Calu3 (cell line): ENCODE measurements around the gene PNPLA2. TPM values are rescaled to one million over a fixed set of nuclear protein-coding genes. Genes with fewer than 3 reads are reported as not detected.

ENCODE experiments used
- BruUV-seq: library from RNA; stranded (reverse); fragments of 400-500 nt; replicated peaks from 2 replicates; lab custom pipeline; 2021; lab: Mats Ljungman, UMichigan
- CTCF ChIA-PET: fragments of 300-600 bp; sonication (Branson Sonifier 250); formaldehyde crosslinking; loops from one replicate; lab custom pipeline; 2022; ENCODE audit warnings: antibody characterized with exemption; lab: Charles Lee
- DNase-seq: peaks from one replicate; pipeline ENCODE4 v3.0.0; 2022
- H3K27ac Mint-ChIP-seq: one replicate; pipeline ENCODE4 v1.8.0; 2022; ENCODE audit warnings: mixed read lengths; ENCODE audit not compliant: unreplicated experiment
- H3K27me3 Mint-ChIP-seq: one replicate; pipeline ENCODE4 v1.8.0; 2022; ENCODE audit warnings: mixed read lengths; ENCODE audit not compliant: unreplicated experiment
- H3K36me3 Mint-ChIP-seq: one replicate; pipeline ENCODE4 v1.8.0; 2022; ENCODE audit warnings: mild to moderate bottlenecking, moderate library complexity, mixed read lengths; ENCODE audit not compliant: insufficient read depth, unreplicated experiment
- H3K4me1 Mint-ChIP-seq: one replicate; pipeline ENCODE4 v1.8.0; 2022; ENCODE audit warnings: mild to moderate bottlenecking, low read depth, mixed read lengths; ENCODE audit not compliant: unreplicated experiment
- H3K4me3 Mint-ChIP-seq: one replicate; pipeline ENCODE4 v1.8.0; 2022; ENCODE audit warnings: mild to moderate bottlenecking, low read depth, moderate library complexity, mixed read lengths; ENCODE audit not compliant: unreplicated experiment
- H3K9me3 Mint-ChIP-seq: one replicate; pipeline ENCODE4 v1.8.0; 2022; ENCODE audit warnings: low read depth, mixed read lengths; ENCODE audit not compliant: unreplicated experiment
- intact Hi-C: fragments of 100-400 bp; cut with micrococcal nuclease; formaldehyde crosslinking; loops from one replicate; pipeline ENCODE4 v1.10.0; 2022; ENCODE audit not compliant: unreplicated experiment
- total RNA-seq: library from RNA; stranded (reverse); gene quantifications from 2 replicates; pipeline ENCODE4 v1.2.3, GENCODE V29; 2022
- TF ChIP-seq, protein P1 (sequence below): fragments of 200-600 bp; IDR thresholded peaks from one replicate; pipeline ENCODE4 v1.8.0; 2022; ENCODE audit warnings: antibody characterized with exemption; ENCODE audit not compliant: unreplicated experiment

Gene PNPLA2
- total RNA-seq, 1 experiment from 2014 or later = 134 TPM

DNA sequence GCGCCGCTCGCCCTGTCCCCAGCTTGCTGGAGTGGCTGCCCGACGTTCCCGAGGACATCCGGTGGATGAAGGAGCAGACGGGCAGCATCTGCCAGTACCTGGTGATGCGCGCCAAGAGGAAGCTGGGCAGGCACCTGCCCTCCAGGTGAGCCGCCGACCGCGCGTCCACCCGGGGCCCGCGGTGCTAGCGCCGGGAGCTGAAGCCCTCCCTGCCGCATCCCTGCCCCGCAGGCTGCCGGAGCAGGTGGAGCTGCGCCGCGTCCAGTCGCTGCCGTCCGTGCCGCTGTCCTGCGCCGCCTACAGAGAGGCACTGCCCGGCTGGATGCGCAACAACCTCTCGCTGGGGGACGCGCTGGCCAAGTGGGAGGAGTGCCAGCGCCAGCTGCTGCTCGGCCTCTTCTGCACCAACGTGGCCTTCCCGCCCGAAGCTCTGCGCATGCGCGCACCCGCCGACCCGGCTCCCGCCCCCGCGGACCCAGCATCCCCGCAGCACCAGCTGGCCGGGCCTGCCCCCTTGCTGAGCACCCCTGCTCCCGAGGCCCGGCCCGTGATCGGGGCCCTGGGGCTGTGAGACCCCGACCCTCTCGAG, 5.7 kb downstream of the PNPLA2 start:
- no peak for DNase-seq
- peaks cover 89% of the 10 kb centered on the region for H3K36me3 Mint-ChIP-seq
- TF ChIP-seq, protein P1, sequence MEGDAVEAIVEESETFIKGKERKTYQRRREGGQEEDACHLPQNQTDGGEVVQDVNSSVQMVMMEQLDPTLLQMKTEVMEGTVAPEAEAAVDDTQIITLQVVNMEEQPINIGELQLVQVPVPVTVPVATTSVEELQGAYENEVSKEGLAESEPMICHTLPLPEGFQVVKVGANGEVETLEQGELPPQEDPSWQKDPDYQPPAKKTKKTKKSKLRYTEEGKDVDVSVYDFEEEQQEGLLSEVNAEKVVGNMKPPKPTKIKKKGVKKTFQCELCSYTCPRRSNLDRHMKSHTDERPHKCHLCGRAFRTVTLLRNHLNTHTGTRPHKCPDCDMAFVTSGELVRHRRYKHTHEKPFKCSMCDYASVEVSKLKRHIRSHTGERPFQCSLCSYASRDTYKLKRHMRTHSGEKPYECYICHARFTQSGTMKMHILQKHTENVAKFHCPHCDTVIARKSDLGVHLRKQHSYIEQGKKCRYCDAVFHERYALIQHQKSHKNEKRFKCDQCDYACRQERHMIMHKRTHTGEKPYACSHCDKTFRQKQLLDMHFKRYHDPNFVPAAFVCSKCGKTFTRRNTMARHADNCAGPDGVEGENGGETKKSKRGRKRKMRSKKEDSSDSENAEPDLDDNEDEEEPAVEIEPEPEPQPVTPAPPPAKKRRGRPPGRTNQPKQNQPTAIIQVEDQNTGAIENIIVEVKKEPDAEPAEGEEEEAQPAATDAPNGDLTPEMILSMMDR = no peak
- H3K27me3 Mint-ChIP-seq = no peaks in the 10 kb centered on the region
- H3K4me3 Mint-ChIP-seq = no peak overlapping the region
- no peaks in the 10 kb centered on the region for H3K9me3 Mint-ChIP-seq
- H3K4me1 Mint-ChIP-seq = peaks cover 37% of the 10 kb centered on the region
- CTCF ChIA-PET = interaction anchor here (0.6 to 2.0 kb wide), 2 partner anchors 10 to 14 kb away, joined by 6 to 7 read pairs; no protein-coding TSS in a partner anchor
- BruUV-seq = no TSS peak
- no peak overlapping the region for H3K27ac Mint-ChIP-seq
- intact Hi-C loops = no loop called here

DNA sequence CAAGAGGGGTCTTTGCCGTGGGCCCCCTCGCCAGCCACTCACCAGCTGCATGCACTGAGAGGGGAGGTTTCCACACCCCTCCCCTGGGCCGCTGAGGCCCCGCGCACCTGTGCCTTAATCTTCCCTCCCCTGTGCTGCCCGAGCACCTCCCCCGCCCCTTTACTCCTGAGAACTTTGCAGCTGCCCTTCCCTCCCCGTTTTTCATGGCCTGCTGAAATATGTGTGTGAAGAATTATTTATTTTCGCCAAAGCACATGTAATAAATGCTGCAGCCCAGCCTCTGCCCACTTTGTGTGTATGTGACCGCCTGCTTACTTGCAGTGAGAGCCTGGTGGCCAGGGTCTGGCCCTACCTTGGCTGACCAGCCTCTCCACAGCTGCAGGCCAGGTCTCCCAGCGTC, 6.2 kb downstream of the PNPLA2 start:
- Mint-ChIP-seq H3K4me3 (no peak overlapping the region), H3K36me3 (peaks cover 89% of the 10 kb centered on the region), H3K27ac (peak overlapping the region; percentile 13), H3K9me3 (no peaks in the 10 kb centered on the region), H3K4me1 (peaks cover 39% of the 10 kb centered on the region), H3K27me3 (no peaks in the 10 kb centered on the region)
- no peak for DNase-seq
- intact Hi-C loops = no loop called here
- BruUV-seq = no TSS peak
- TF ChIP-seq, protein P1 = no peak
- CTCF ChIA-PET = interaction anchor here (2.0 kb wide), 1 partner anchor 10 kb away, joined by 7 read pairs; no protein-coding TSS in a partner anchor

- no peaks in the 10 kb centered on the region for H3K27me3 Mint-ChIP-seq
- CTCF ChIA-PET = interaction anchor here (2.0 kb wide), 1 partner anchor 9 kb away, joined by 7 read pairs; no protein-coding TSS in a partner anchor
- BruUV-seq = no TSS peak
These were observed 6.9 kb downstream of the PNPLA2 start for GRCh38 chr11:825366-826226.

DNA sequence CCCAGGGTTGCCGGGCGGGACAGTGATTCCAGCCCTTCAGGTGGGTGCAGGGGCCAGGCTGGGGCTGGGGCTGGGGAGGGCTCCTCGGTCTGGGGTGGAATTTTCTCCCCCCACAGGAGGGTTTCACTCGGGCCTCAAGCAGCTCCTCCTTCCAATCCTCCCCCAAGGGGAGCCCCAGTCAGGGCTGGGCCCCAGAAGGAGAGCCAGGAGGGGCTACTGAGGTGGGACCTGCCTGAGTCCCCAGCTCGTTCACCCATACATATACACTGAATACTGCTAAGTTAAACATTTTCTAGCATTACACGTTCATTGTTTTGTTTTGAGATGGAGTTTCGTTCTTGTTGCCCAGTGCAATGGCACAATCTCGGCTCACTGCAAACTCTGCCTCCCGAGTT, 7.5 kb downstream of the PNPLA2 start:
- CTCF ChIA-PET = interaction anchor here (2.0 kb wide), 1 partner anchor 9 kb away, joined by 7 read pairs; no protein-coding TSS in a partner anchor
- Mint-ChIP-seq H3K4me1 (peaks cover 41% of the 10 kb centered on the region), H3K27me3 (no peaks in the 10 kb centered on the region), H3K9me3 (no peaks in the 10 kb centered on the region), H3K36me3 (peaks cover 87% of the 10 kb centered on the region), H3K4me3 (peak overlapping the region; percentile 78), H3K27ac (no peak overlapping the region)
- intact Hi-C loops = no loop called here
- TSS peak; percentile 49 for BruUV-seq
- no peak for DNase-seq
- TF ChIP-seq, protein P1 = no peak

More at GRCh38 chr11:825366-826226, 6.9 kb downstream of the PNPLA2 start:
- H3K27ac Mint-ChIP-seq = peak overlapping the region; percentile 13
- DNase-seq = no peak
- peaks cover 89% of the 10 kb centered on the region for H3K36me3 Mint-ChIP-seq
- no peak overlapping the region for H3K4me3 Mint-ChIP-seq
- peaks cover 39% of the 10 kb centered on the region for H3K4me1 Mint-ChIP-seq
- no peaks in the 10 kb centered on the region for H3K9me3 Mint-ChIP-seq
- TF ChIP-seq, protein P1 = no peak
- intact Hi-C loops = no loop called here
